ENCODE measurements around the gene FRAS1. TPM values are rescaled to one million over a fixed set of nuclear protein-coding genes. Genes with fewer than 3 reads are reported as not detected.

FRAS1 gene
- total RNA-seq, 1 donor from 2014 or later, result 18.9 TPM

DNA sequence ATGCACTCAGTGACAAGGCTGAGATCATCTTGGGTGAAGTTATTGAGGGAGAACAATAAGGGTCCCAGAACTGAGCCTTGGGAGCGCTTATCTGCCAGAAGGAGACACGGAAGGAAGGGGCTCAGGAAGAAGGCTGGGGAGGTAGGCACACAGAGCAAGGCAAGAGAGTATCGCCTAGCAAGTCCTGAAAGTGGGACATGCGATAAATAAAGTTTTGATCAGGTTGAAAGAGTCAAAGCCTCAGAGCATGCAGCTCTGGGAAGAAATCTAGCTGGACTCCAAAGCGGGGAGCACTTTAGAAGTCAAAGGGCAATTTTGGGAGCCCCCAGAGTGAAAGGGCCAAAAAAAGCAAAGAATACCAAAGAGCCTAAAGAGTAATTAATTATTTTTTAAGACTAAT is 476.7 kb downstream of the FRAS1 start:
- no peak overlapping the region for H3K27ac Mint-ChIP-seq (ENCODE audit: unreplicated experiment)
- TF ChIP-seq, protein P1, sequence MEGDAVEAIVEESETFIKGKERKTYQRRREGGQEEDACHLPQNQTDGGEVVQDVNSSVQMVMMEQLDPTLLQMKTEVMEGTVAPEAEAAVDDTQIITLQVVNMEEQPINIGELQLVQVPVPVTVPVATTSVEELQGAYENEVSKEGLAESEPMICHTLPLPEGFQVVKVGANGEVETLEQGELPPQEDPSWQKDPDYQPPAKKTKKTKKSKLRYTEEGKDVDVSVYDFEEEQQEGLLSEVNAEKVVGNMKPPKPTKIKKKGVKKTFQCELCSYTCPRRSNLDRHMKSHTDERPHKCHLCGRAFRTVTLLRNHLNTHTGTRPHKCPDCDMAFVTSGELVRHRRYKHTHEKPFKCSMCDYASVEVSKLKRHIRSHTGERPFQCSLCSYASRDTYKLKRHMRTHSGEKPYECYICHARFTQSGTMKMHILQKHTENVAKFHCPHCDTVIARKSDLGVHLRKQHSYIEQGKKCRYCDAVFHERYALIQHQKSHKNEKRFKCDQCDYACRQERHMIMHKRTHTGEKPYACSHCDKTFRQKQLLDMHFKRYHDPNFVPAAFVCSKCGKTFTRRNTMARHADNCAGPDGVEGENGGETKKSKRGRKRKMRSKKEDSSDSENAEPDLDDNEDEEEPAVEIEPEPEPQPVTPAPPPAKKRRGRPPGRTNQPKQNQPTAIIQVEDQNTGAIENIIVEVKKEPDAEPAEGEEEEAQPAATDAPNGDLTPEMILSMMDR (IDR thresholded peaks at IDR 0.05), result no peak
- DNase-seq (ENCODE audit: low spot score), result no peak
- no peaks in the 10 kb centered on the region for H3K4me1 Mint-ChIP-seq (ENCODE audit: low read depth)
- H3K27me3 Mint-ChIP-seq (ENCODE audit: low read depth), result no peaks in the 10 kb centered on the region
- H3K9me3 Mint-ChIP-seq (ENCODE audit: low read depth), result peaks cover 7% of the 10 kb centered on the region
- H3K36me3 Mint-ChIP-seq (ENCODE audit: low read depth), result peaks cover 12% of the 10 kb centered on the region
- no peak overlapping the region for H3K4me3 Mint-ChIP-seq (ENCODE audit: unreplicated experiment)

DNA sequence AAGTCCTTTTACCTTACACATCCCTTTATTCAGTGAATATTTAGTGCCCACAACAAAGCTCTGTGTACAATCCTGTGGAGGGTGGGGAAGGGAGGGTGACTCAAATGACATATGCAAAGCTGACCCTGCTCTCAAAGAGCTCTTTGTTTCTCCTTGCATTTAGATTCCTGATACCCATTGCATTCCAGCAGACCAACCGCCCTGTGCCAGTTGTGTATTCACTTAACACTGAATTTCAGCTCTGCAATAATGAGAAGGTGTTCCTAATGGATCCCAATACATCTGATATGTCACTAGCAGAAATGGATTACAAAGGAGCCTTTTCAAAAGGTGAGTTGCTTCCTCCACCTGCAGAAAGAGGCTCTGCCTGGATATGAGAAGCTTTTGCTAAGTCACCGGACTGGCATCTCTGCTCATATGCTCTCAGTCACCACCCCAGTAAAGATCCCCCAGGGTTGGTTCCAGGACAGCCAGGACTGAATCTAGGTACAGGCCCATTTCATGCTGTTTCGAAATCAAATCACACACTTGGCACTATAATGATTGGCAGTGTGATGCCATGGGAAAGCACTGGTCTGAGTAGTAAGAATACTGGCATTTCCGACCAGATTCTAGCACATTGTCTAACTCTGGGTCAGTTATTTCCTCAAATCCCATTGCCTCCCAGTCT is 477.3 kb downstream of the FRAS1 start:
- no peak for DNase-seq (ENCODE audit: low spot score)
- no peaks in the 10 kb centered on the region for H3K4me1 Mint-ChIP-seq (ENCODE audit: low read depth)
- H3K27ac Mint-ChIP-seq (ENCODE audit: unreplicated experiment), result no peak overlapping the region
- peaks cover 12% of the 10 kb centered on the region for H3K36me3 Mint-ChIP-seq (ENCODE audit: low read depth)
- no peak overlapping the region for H3K4me3 Mint-ChIP-seq (ENCODE audit: unreplicated experiment)
- peaks cover 7% of the 10 kb centered on the region for H3K9me3 Mint-ChIP-seq (ENCODE audit: low read depth)
- H3K27me3 Mint-ChIP-seq (ENCODE audit: low read depth), result no peaks in the 10 kb centered on the region
- TF ChIP-seq, protein P1 (IDR thresholded peaks at IDR 0.05), result no peak

DNA sequence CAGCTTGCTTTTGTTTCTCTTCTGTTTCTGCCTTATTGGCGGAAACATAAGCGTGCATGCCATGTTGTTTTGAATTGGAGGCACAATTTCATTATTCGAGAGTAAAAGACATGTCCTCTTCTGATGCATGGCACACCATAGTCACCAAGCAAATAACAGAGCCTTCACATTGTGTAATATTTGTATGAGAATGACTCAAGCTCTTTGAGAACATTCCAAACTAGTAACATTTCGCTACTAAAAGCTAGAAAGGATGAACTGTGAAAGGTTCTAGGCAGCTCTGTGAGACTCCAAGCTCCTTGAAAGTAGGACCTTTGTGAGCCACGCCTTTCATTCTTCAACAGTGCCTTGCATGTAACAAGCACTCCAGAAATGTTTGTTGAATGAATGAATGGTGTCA is 485.2 kb downstream of the FRAS1 start:
- no peak for DNase-seq (ENCODE audit: low spot score)
- peaks cover 20% of the 10 kb centered on the region for H3K4me1 Mint-ChIP-seq (ENCODE audit: low read depth)
- peaks cover 3% of the 10 kb centered on the region for H3K36me3 Mint-ChIP-seq (ENCODE audit: low read depth)
- TF ChIP-seq, protein P1 (IDR thresholded peaks at IDR 0.05), result no peak
- no peaks in the 10 kb centered on the region for H3K9me3 Mint-ChIP-seq (ENCODE audit: low read depth)
- H3K27me3 Mint-ChIP-seq (ENCODE audit: low read depth), result no peaks in the 10 kb centered on the region
- no peak overlapping the region for H3K27ac Mint-ChIP-seq (ENCODE audit: unreplicated experiment)
- no peak overlapping the region for H3K4me3 Mint-ChIP-seq (ENCODE audit: unreplicated experiment)

DNA sequence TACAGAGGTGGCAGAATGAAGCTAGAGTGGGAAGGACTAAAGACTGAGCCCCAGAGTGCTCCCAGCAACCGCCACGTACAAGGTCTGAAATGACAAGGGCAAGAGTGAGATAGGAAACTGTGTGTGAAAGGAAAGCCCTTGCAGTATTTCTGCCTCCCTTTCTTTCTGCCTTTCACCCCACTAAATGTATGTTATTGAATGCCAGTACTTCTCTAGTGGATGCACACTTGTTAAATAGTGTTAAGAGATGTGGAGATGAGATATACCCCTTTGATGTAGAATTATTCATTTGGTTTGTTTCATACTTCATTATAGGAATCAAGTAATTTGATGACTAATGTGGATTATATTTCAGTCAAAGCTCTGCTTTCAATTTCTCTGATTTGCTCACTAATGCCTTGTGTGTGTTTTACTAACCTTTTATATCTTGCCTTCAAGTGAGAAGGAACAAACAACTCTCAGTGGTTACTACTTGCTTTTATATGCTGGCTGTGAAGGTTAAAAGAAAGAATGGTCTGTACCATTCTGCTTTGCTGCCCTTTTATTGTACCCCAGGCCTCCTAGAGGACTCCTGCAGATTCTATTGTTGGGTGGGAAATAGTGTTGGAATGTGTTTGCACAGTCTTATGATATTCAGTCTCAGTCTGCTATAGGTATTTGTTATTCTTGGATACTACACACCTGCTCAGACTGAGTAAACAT is 486.5 kb downstream of the FRAS1 start:
- no peak overlapping the region for H3K4me3 Mint-ChIP-seq (ENCODE audit: unreplicated experiment)
- DNase-seq (ENCODE audit: low spot score), result no peak
- no peaks in the 10 kb centered on the region for H3K27me3 Mint-ChIP-seq (ENCODE audit: low read depth)
- TF ChIP-seq, protein P1 (IDR thresholded peaks at IDR 0.05), result no peak
- H3K4me1 Mint-ChIP-seq (ENCODE audit: low read depth), result peaks cover 20% of the 10 kb centered on the region
- no peaks in the 10 kb centered on the region for H3K9me3 Mint-ChIP-seq (ENCODE audit: low read depth)
- no peak overlapping the region for H3K27ac Mint-ChIP-seq (ENCODE audit: unreplicated experiment)
- H3K36me3 Mint-ChIP-seq (ENCODE audit: low read depth), result peaks cover 3% of the 10 kb centered on the region

DNA sequence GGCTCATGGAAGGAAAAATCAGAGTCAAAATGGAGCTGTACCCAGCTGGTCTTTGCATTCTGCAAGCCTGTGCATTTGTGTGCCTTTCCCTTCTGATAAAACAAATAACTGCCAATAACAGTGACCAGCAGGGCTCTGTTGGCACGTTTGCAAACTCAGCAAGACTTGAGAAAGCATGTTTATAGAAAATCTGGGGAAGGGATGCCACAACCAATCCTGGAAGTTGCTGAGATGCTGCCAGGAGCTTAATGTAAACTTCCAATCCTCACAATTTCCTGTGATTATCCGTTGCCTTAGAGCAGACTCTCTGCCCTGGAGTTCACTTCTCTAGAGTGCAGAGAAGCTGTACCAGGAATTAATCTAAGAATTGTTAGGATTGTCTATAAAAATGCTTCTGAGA is 487.6 kb downstream of the FRAS1 start:
- Mint-ChIP-seq H3K36me3 (ENCODE audit: low read depth) (peaks cover 3% of the 10 kb centered on the region), H3K4me1 (ENCODE audit: low read depth) (peaks cover 20% of the 10 kb centered on the region), H3K4me3 (ENCODE audit: unreplicated experiment) (no peak overlapping the region), H3K9me3 (ENCODE audit: low read depth) (no peaks in the 10 kb centered on the region), H3K27ac (ENCODE audit: unreplicated experiment) (no peak overlapping the region), H3K27me3 (ENCODE audit: low read depth) (no peaks in the 10 kb centered on the region)
- DNase-seq (ENCODE audit: low spot score), result no peak
- TF ChIP-seq, protein P1 (IDR thresholded peaks at IDR 0.05), result no peak
